ENCODE results near the gene CMSS1.
"Not testable (repeated sequence)": the region's sequence is repeated elsewhere in the genome, so short reads cannot be mapped to it uniquely, and the experiment has no call there.

The CMSS1 gene

GRCh38 chr3:99818818-99819217 lies 1.2 kb downstream of the CMSS1 start:
- DNase-seq (ENCODE audit: low spot score): no peak

GRCh38 chr3:99823723-99824711 lies 6.4 kb downstream of the CMSS1 start:
- DNase-seq (ENCODE audit: low spot score): no peak

DNA sequence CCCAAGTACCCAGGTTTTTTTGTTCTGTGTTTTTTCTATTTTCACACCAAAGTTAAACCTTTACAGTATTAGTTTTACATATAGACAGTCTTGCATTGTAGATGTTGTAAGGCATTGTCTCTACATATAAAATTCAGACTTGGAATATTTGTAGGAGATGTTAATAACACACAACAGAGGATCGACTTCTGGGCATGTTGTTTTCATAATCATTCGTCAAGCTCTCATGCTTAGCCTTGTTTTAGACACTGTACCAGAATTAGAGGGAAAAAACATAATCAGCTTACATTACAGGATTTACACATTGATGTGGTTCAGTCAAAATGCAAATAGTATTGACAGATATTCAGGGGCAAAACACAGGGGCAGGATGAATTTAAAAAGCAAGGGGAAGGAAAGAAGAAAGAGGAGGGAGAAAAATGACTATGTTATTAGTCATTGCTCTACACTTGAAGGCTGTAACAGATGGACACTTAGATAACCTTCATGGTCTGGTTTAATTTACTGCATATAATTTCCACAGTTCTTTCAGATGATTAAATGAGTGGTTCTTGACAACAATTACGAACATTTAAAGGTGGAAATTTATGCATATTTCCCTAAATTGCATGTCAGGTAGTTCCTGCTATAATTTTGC lies 7.5 kb downstream of the CMSS1 start:
- DNase-seq (ENCODE audit: low spot score): no peak

- DNase-seq (ENCODE audit: low spot score): no peak
These were observed 12.2 kb downstream of the CMSS1 start for GRCh38 chr3:99829844-99830243.

GRCh38 chr3:99833617-99834205 lies 16.0 kb downstream of the CMSS1 start:
- DNase-seq (ENCODE audit: low spot score): no peak

- no peak for DNase-seq (ENCODE audit: low spot score)
These were observed 16.7 kb downstream of the CMSS1 start for GRCh38 chr3:99834211-99834957.

- DNase-seq (ENCODE audit: low spot score): no peak
These were observed 19.0 kb downstream of the CMSS1 start for GRCh38 chr3:99836681-99837080.

DNA sequence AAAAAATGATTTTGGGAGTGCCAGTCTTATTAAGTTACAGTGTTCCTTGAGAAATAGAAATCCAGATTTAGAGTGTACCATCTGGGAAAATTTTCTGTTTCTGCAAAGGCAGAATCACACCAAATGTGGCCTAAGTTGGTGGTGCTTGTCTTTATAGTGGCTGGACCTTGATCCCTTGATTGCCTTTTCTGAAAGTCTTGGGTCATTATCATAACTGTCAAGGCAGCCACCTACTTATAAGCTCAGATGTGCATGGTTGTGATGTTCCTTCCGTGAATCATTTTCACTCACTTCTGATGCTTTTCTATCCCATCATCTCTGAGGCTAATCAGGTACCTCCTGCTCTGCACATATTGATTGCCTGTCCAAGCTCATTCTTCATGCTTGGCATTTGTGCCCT lies 20.1 kb downstream of the CMSS1 start:
- no peak for DNase-seq (ENCODE audit: low spot score)

GRCh38 chr3:99838755-99839154 lies 21.1 kb downstream of the CMSS1 start:
- no peak for DNase-seq (ENCODE audit: low spot score)

DNA sequence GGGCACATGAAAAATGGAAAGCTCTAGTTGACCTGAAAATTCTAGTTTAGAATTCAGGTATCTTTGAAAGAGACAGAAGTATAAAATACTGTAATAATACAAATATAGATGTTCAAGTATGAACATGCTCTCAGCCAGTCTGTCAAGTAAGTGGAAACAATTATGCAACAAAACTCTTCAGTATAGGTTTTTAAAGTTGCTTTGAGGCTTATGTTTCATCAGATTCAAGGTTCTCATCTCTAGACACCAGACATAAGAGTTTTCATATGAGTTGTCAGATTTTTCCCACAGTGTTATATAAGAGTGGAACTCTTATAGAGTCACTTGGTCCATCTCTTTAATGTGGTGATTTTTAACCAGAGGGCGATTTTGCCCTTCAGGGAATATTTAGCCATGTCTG lies 22.0 kb downstream of the CMSS1 start:
- DNase-seq (ENCODE audit: low spot score): no peak

- not testable (repeated sequence) for DNase-seq (ENCODE audit: low spot score)
These were observed 24.3 kb downstream of the CMSS1 start for GRCh38 chr3:99841949-99842348.

- peak; percentile 5 for DNase-seq (ENCODE audit: low spot score)
These were observed 25.3 kb downstream of the CMSS1 start for GRCh38 chr3:99842826-99843589.

DNA sequence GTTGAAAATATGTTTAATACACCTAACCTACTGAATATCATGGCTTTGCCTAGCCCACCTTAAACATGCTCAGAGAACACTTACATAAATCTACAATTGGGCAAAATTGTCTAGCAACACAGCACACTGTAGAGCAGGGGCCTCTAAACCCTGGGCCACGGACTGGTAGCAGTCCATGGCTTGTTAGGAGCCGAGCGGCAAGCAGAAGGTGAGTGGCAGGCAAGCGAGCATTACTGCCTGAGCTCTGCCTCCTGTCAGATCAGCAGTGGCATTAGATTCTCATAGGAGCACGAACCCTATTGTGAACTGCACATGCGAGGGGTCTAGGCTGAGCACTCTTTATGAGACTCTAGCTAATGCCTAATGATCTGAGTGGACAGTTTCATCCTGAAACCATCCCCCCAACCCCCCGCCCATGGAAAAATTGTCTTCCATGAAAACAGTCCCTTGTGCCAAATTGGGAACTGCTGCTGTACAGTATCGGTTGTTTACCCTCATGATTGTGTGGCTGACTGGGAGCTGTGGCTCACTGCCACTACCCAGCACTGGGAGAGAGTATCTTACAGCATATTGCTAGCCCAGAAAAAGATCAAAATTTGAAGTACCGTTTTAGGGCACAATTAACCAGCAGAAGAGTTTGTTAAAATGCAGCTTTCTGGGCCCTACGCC lies 26.1 kb downstream of the CMSS1 start:
- no peak for DNase-seq (ENCODE audit: low spot score)

DNA sequence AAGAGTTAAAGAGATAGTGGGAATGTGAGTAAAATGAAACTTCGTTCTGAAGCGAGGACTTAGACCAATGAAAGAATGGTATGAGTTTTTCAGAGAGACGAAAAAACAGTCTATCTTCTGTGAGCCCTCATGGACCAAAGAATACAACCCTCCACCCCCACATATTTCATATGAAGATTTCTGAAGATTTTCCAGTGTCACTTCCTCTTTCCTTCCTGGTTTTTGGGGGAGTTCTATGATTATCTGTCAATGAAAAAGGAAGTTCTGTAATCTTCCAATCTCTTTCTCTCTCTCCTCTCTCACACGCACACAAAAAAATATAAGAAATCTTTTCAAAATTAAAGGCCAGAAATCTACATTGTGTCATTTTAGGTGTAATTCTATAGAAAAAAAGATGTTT lies 27.7 kb downstream of the CMSS1 start:
- no peak for DNase-seq (ENCODE audit: low spot score)

- DNase-seq (ENCODE audit: low spot score): no peak
These were observed 28.3 kb downstream of the CMSS1 start for GRCh38 chr3:99845999-99846398.

- no peak for DNase-seq (ENCODE audit: low spot score)
These were observed 29.0 kb downstream of the CMSS1 start for GRCh38 chr3:99846477-99847160.

DNA sequence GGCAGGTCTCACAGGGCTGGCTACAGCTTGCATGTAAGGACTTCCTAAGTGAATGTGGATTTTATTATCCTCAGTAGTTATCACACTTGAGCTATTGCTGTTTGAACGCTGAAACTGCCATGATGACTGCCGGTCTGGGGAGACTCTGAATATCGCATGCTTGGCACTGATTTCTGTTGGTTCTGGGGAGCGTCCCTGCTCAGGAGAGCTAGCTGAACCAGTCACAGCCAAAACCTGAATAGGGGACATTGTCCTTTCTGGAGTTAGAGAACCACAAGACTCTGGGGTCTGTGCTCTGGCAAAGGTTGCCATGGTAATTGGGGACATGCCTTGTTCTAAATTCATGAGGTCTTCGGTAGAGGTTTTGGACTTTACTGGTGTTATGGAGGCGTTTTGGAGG lies 30.8 kb downstream of the CMSS1 start:
- DNase-seq (ENCODE audit: low spot score): no peak

DNA sequence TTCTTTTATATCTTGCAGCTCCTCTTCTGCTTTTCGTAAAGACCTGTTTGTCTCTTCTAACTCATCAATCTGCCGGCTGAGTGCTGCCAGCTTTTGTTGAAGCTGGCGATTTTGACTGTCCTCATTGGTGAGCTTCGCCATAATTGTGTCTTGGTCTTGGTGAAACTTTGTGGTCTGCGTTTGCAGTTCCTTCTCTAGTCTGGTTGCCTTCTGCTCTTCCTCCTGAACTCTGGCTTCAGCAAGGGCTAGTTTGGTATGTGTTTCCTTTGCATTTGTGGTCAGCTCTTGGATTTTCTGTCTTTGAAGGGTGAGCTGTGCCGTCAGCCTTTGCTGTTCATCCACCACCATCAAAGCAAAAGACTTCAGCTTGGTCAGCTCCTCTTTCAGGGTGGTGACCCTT lies 32.9 kb downstream of the CMSS1 start:
- DNase-seq (ENCODE audit: low spot score): no peak

- no peak for DNase-seq (ENCODE audit: low spot score)
These were observed 34.3 kb downstream of the CMSS1 start for GRCh38 chr3:99851955-99852354.

- DNase-seq (ENCODE audit: low spot score): no peak
These were observed 35.2 kb downstream of the CMSS1 start for GRCh38 chr3:99852851-99853250.

Data from germinal center (tissue), 1 donor.